Right cardiac atrium (tissue), 5 donors: ENCODE results near the gene ERCC4. TPM values are rescaled to one million over a fixed set of nuclear protein-coding genes. Genes with fewer than 3 reads are reported as not detected.
A peak's percentile ranks its signal among the peaks of the same experiment; 100 is the strongest.
"Not testable (repeated sequence)": the region's sequence is repeated elsewhere in the genome, so short reads cannot be mapped to it uniquely, and the experiment has no call there.

Experiments
- ATAC-seq, 2 donors: fragments of 200-7000 bp; cut with Tn5 transposase; one replicate each; pipeline versions ENCODE4 v1.8.0 to v1.9.1; 2020; ENCODE audit warnings: moderate library complexity in 2 of 2, mild to moderate bottlenecking in 1 of 2
- DNase-seq, 3 donors: peaks; one replicate each; pipeline ENCODE4 v3.0.0-alpha.2; 2020
- H3K27ac ChIP-seq: one replicate; pipeline ENCODE4 v1.5.1; 2013; ENCODE audit warnings: mild to moderate bottlenecking, low read length, control low read depth, moderate library complexity
- H3K27me3 ChIP-seq: one replicate; pipeline ENCODE4 v1.6.1; 2013; ENCODE audit not compliant: control insufficient read depth, insufficient read depth
- H3K4me1 ChIP-seq: one replicate; pipeline ENCODE4 v1.6.1; 2013; ENCODE audit warnings: low read length; ENCODE audit not compliant: control insufficient read depth, insufficient read depth
- H3K4me3 ChIP-seq: one replicate; pipeline ENCODE4 v1.5.1; 2013; ENCODE audit warnings: low read length, control low read depth
- H3K9me3 ChIP-seq: one replicate; pipeline ENCODE4 v1.6.1; 2013; ENCODE audit warnings: low read length; ENCODE audit not compliant: control insufficient read depth
- WGBS: extraction: QIAGEN DNeasy Blood & Tissue Kit; methylation state at CpG from one replicate; pipeline ENCODE4 v1.1.7; 2013; 5-methylcytosine and 5-hydroxymethylcytosine counted together
- intact Hi-C, 4 donors: fragments of 100-400 bp; cut with DNase I; formaldehyde crosslinking; loops; one replicate each; pipeline versions ENCODE4 v1.11.0 to v1.14.0; 2022 to 2023
- polyA plus RNA-seq: library from polyadenylated mRNA; stranded (reverse); fragments of 200-250 nt; gene quantifications from one replicate; pipeline ENCODE4 v1.2.3, GENCODE V29; 2013
- total RNA-seq, 4 donors: library from RNA; stranded (reverse); fragmentation: NEBNext Ultra II Directional; extraction: Animal tissue kit (Norgen Biotek cat#: 25700); gene quantifications; one replicate each; pipeline ENCODE4 v1.2.1, GENCODE V29; 2021
- donor health status: healthy with polysubstance abuse.
- donor health status: DM: no; HTN: yes; CAD: no.
- donor health status: DM: no; HTN: no; CAD: no.
- donor health status: DM: no; HTN: yes; CAD: no; lungs with severe emphysema.
- donor health status: DM: yes; HTN: yes; CAD: no.

The ERCC4 gene
- total and polyA plus RNA-seq, 5 donors = 2.3 to 14.4 (median 9.6) TPM

GRCh38 chr16:13896543-13897182, 23.3 kb upstream of the ERCC4 start:
- ATAC-seq (no peak), DNase-seq (no peak)
- no peaks in the 10 kb centered on the region for H3K9me3 ChIP-seq
- no peaks in the 10 kb centered on the region for H3K27me3 ChIP-seq
- no peak overlapping the region for H3K4me3 ChIP-seq
- H3K27ac ChIP-seq = no peak overlapping the region
- 78% methylated on average over 4 of the region's 4 CpGs for WGBS
- H3K4me1 ChIP-seq = peaks cover 1% of the 10 kb centered on the region
- intact Hi-C loops = no loop called here

DNA sequence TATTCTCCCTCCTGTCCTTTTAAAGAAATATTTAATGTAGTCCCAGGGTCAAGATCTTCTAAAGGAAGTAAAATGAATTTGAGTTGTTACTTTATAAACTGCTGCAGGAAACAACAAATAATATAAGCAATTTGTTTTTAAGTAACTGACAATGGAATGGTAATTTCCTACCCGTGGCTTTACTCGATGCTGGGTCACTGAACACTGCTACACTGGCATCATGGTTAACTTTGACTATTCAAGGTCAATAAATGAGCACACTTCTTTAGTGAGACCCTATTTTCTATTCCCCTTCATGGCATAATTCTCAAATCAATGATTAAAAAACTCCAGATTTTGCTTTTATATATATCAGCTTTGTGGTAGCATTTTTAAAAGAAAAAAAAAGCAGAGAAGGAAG, 22.1 kb upstream of the ERCC4 start:
- DNase-seq (no peak), ATAC-seq (no peak)
- no peaks in the 10 kb centered on the region for H3K27me3 ChIP-seq
- peaks cover 1% of the 10 kb centered on the region for H3K4me1 ChIP-seq
- H3K9me3 ChIP-seq = no peaks in the 10 kb centered on the region
- WGBS = 62% methylated on average over 2 of the region's 2 CpGs
- H3K4me3 ChIP-seq = no peak overlapping the region
- intact Hi-C loops = no loop called here
- no peak overlapping the region for H3K27ac ChIP-seq

DNA sequence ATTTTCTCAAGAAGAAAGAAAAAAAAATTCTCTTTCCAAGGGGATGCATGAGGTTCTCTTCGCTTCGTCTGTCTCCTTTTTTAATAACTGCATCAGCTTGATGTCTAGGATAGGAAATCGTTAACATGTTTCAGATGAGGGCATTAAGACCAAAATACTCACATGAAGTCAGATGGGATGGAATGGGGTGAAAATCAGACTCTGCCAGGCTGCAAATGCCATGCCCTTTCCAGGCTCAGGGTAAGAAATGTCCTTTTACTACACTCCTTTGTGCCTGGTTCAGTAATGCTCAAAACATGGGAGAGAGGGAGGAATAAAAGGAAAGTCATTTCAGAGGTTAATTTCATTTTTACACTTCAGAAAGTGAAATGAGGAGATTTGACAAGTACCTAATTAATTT, 21.7 kb upstream of the ERCC4 start:
- Histone ChIP-seq H3K27ac (no peak overlapping the region), H3K4me1 (peaks cover 1% of the 10 kb centered on the region), H3K4me3 (no peak overlapping the region), H3K27me3 (no peaks in the 10 kb centered on the region), H3K9me3 (no peaks in the 10 kb centered on the region)
- 54% methylated on average over 3 of the region's 3 CpGs for WGBS
- intact Hi-C loops = no loop called here
- peak; percentile 62 to 69 for ATAC-seq
- no peak for DNase-seq

GRCh38 chr16:13902052-13902451, 17.9 kb upstream of the ERCC4 start:
- no peaks in the 10 kb centered on the region for H3K9me3 ChIP-seq
- no peaks in the 10 kb centered on the region for H3K27me3 ChIP-seq
- ATAC-seq (no peak), DNase-seq (no peak)
- no peak overlapping the region for H3K4me3 ChIP-seq
- no peak overlapping the region for H3K27ac ChIP-seq
- intact Hi-C loops = no loop called here
- 78% methylated on average over 3 of the region's 3 CpGs for WGBS
- peaks cover 1% of the 10 kb centered on the region for H3K4me1 ChIP-seq

DNA sequence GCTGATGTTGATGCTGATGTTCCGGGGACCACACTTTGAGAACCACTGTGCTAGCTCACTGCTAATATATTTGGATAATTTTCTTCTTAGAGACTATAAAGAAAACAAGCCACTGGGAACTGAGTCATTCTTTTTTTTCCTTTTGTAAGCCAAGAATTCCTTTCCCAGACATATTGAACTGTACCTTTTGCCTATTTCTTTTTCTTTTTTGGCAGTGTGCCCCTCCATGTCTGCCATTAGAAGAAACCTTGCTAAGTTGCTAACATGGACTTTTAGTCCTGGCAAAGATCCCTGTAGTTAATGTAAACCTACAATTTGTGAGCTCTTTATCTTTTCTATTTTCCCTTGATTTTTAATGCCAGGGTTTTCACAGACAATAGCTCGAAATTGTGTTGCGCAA, 17.3 kb upstream of the ERCC4 start:
- intact Hi-C loops = no loop called here
- Histone ChIP-seq H3K9me3 (no peaks in the 10 kb centered on the region), H3K4me1 (peaks cover 1% of the 10 kb centered on the region), H3K27me3 (no peaks in the 10 kb centered on the region), H3K27ac (no peak overlapping the region), H3K4me3 (no peak overlapping the region)
- no peak for DNase-seq
- WGBS = 80% methylated on average over 3 of the region's 3 CpGs
- no peak for ATAC-seq

GRCh38 chr16:13904179-13904691, 15.7 kb upstream of the ERCC4 start:
- Histone ChIP-seq H3K4me3 (no peak overlapping the region), H3K9me3 (no peaks in the 10 kb centered on the region), H3K4me1 (peaks cover under 1% of the 10 kb centered on the region), H3K27me3 (no peaks in the 10 kb centered on the region), H3K27ac (no peak overlapping the region)
- 66% methylated on average over 1 of the region's 1 CpG for WGBS
- ATAC-seq = no peak
- no peak for DNase-seq
- intact Hi-C loops = no loop called here

- WGBS = 48% methylated on average over 9 of the region's 9 CpGs
- H3K27me3 ChIP-seq, H3K4me3 ChIP-seq, intact Hi-C loops, ATAC-seq, H3K27ac ChIP-seq, H3K9me3 ChIP-seq, H3K4me1 ChIP-seq: not testable (repeated sequence)
- DNase-seq = peak; percentile 36 to 74 (median 64)
These were observed 15.1 kb upstream of the ERCC4 start for GRCh38 chr16:13904822-13905221.

GRCh38 chr16:13906168-13907089, 13.5 kb upstream of the ERCC4 start:
- ATAC-seq = no peak
- no peak overlapping the region for H3K4me3 ChIP-seq
- 84% methylated on average over 10 of the region's 10 CpGs for WGBS
- DNase-seq = no peak
- H3K4me1 ChIP-seq = no peaks in the 10 kb centered on the region
- no peak overlapping the region for H3K27ac ChIP-seq
- intact Hi-C loops = no loop called here
- no peaks in the 10 kb centered on the region for H3K9me3 ChIP-seq
- H3K27me3 ChIP-seq = no peaks in the 10 kb centered on the region

GRCh38 chr16:13907431-13907830, 12.5 kb upstream of the ERCC4 start:
- H3K4me1 ChIP-seq = no peaks in the 10 kb centered on the region
- WGBS = 55% methylated on average over 3 of the region's 3 CpGs
- no peak overlapping the region for H3K27ac ChIP-seq
- H3K4me3 ChIP-seq = no peak overlapping the region
- intact Hi-C loops = no loop called here
- H3K9me3 ChIP-seq = no peaks in the 10 kb centered on the region
- DNase-seq = no peak
- no peak for ATAC-seq
- H3K27me3 ChIP-seq = no peaks in the 10 kb centered on the region

- 89% methylated on average over 7 of the region's 7 CpGs for WGBS
- H3K27ac ChIP-seq = peak overlapping the region; percentile 85
These were observed 10.9 kb upstream of the ERCC4 start for GRCh38 chr16:13909069-13909468.

DNA sequence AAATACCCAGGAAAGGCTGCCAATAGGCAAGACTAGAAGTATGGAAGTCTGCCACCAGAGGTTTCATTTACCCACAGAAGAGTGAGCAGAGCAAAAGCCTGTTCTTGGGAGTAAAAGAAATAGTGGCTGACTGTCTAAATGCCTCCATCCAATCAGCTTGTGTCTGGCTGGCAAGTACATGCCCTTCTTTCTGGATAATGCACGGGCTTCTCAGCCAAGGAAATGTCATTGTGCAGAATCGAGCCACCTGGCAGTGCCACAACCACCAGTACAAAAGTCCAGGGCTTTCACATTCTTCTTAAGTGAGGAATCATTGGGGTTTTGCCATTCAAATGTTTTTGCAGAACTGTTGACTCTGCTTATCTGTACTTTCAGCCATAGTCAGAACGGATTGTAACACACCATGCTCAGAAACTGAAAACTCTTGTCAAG, 10.1 kb upstream of the ERCC4 start:
- Histone ChIP-seq H3K27me3 (no peaks in the 10 kb centered on the region), H3K27ac (peak overlapping the region; percentile 85), H3K9me3 (no peaks in the 10 kb centered on the region), H3K4me3 (no peak overlapping the region), H3K4me1 (no peaks in the 10 kb centered on the region)
- peak; percentile 95 for ATAC-seq
- intact Hi-C loops = no loop called here
- peak; percentile 64 to 86 (median 82) for DNase-seq
- WGBS = 11% methylated on average over 3 of the region's 3 CpGs

More at GRCh38 chr16:13909069-13909468, 10.9 kb upstream of the ERCC4 start:
- Histone ChIP-seq H3K27me3 (no peaks in the 10 kb centered on the region), H3K4me1 (no peaks in the 10 kb centered on the region), H3K9me3 (no peaks in the 10 kb centered on the region), H3K4me3 (no peak overlapping the region)
- intact Hi-C loops = no loop called here
- DNase-seq (no peak), ATAC-seq (no peak)
